Breast epithelium (tissue), 4 donors: ENCODE measurements around the gene MAP3K2. TPM values are rescaled to one million over a fixed set of nuclear protein-coding genes. Genes with fewer than 3 reads are reported as not detected.

Experiments
- DNase-seq, 2 donors: peaks; one replicate each; pipeline ENCODE4 v3.0.0-alpha.2; 2019; ENCODE audit warnings: low spot score in 2 of 2
- H3K27ac ChIP-seq, 2 donors: fragments of 200-600 bp; sonication (generic) in 1 of 2; one replicate each; pipeline ENCODE4 v1.5.1; 2016 to 2019; ENCODE audit warnings: mild to moderate bottlenecking in 1 of 2
- H3K27me3 ChIP-seq, 2 donors: fragments of 200-600 bp; sonication (generic) in 1 of 2; one replicate each; pipeline versions ENCODE4 v1.5.1 to v1.6.0; 2017 to 2019; ENCODE audit warnings: control low read depth in 1 of 2, mild to moderate bottlenecking in 1 of 2
- H3K36me3 ChIP-seq: fragments of 200-600 bp; one replicate; pipeline ENCODE4 v1.5.1; 2019
- H3K4me1 ChIP-seq, 2 donors: fragments of 200-600 bp; sonication (generic); one replicate each; pipeline ENCODE4 v1.5.1; 2016 to 2019; ENCODE audit warnings: control low read depth in 1 of 2
- H3K4me3 ChIP-seq, 3 donors: fragments of 200-600 bp; sonication (generic); 1 replicate in 2 of 3; 2 replicates in 1 of 3; pipeline ENCODE4 v1.5.1; 2016 to 2019; ENCODE audit warnings: mild to moderate bottlenecking in 3 of 3, moderate library complexity in 2 of 3
- H3K9me3 ChIP-seq, 2 donors: fragments of 200-600 bp; sonication (generic) in 1 of 2; one replicate each; pipeline ENCODE4 v1.5.1; 2016 to 2019; ENCODE audit warnings: control low read depth in 1 of 2
- CTCF ChIP-seq, 3 donors: fragments of 450-650 bp; IDR thresholded peaks; one replicate each; pipeline ENCODE4 v1.5.1; 2016 to 2017; ENCODE audit warnings: antibody characterized with exemption in 3 of 3, mild to moderate bottlenecking in 3 of 3, moderate library complexity in 3 of 3
- POLR2A ChIP-seq: fragments of 450-650 bp; IDR thresholded peaks from one replicate; pipeline ENCODE4 v1.6.1; 2016; ENCODE audit warnings: antibody characterized with exemption, mild to moderate bottlenecking, moderate library complexity
- POLR2AphosphoS5 ChIP-seq, 3 donors: sonication (generic); formaldehyde crosslinking; IDR thresholded peaks; one replicate each; pipeline ENCODE4 v1.6.1; 2017; ENCODE audit warnings: antibody characterized with exemption in 3 of 3
- intact Hi-C: fragments of 100-400 bp; cut with DNase I; formaldehyde crosslinking; loops from one replicate; pipeline ENCODE4 v1.15.1; 2023; ENCODE audit warnings: low total_unique reads
- total RNA-seq, 3 donors: library from RNA; depleted of rRNA; stranded (reverse); fragments of >200 nt; gene quantifications; one replicate each; pipeline ENCODE4 v1.1.0, GENCODE V29; 2016

The MAP3K2 gene
- total RNA-seq, 3 donors from 2014 or later = 55.7 to 62.2 (median 58.4) TPM

- Histone ChIP-seq H3K9me3 (no peaks in the 10 kb centered on the region), H3K4me3 (peak within 1 kb of the TSS; percentile 85 to 88 (median 86)), H3K27me3 (no peaks in the 10 kb centered on the region), H3K36me3 (peaks cover 15% of the 10 kb centered on the region), H3K27ac (peak within 1 kb of the TSS; percentile 71 to 85), H3K4me1 (peaks cover 0 to 6% of the 10 kb centered on the region in 2 donors)
- peak; percentile 35 to 56 (median 53) for TF ChIP-seq POLR2AphosphoS5 (IDR thresholded peaks at IDR 0.05)
- TF ChIP-seq CTCF (IDR thresholded peaks at IDR 0.05) = peak in 1 of 3 donors; percentile 7
- TF ChIP-seq POLR2A = no peak
- DNase-seq = peak; percentile 60 to 73
- intact Hi-C loops = loop anchor here (5.0 kb wide), 1 partner anchor 333 kb away; no protein-coding TSS in a partner anchor
Observed at GRCh38 chr2:127293748-127294562, 93.8 kb downstream of the MAP3K2 start, which contains the start of gene ERCC3. TSS of gene ERCC3 (minus strand) at chr2:127294144. CDS start at chr2:127294081, 63 bp downstream.

- TF ChIP-seq CTCF (IDR thresholded peaks at IDR 0.05) = no peak
- no peak for TF ChIP-seq POLR2A
- TF ChIP-seq POLR2AphosphoS5 (IDR thresholded peaks at IDR 0.05) = no peak
- no peak for DNase-seq
- H3K36me3 ChIP-seq = peaks cover 18% of the 10 kb centered on the region
- no peaks in the 10 kb centered on the region for H3K9me3 ChIP-seq
- intact Hi-C loops = loop anchor here (5.0 kb wide), 1 partner anchor 334 kb away; no protein-coding TSS in a partner anchor
- H3K27ac ChIP-seq = peak overlapping the region; percentile 71 to 85
- no peaks in the 10 kb centered on the region for H3K27me3 ChIP-seq
- H3K4me3 ChIP-seq = peak overlapping the region; percentile 85 to 88 (median 86)
- peaks cover 0 to 6% of the 10 kb centered on the region in 2 donors for H3K4me1 ChIP-seq
Observed at GRCh38 chr2:127293386-127293747, 94.4 kb downstream of the MAP3K2 start.

GRCh38 chr2:127288274-127288673, 99.5 kb downstream of the MAP3K2 start:
- no peak for TF ChIP-seq POLR2A
- TF ChIP-seq CTCF (IDR thresholded peaks at IDR 0.05) = no peak
- TF ChIP-seq POLR2AphosphoS5 (IDR thresholded peaks at IDR 0.05) = no peak
- H3K36me3 ChIP-seq = peaks cover 39% of the 10 kb centered on the region
- H3K27me3 ChIP-seq = no peaks in the 10 kb centered on the region
- H3K9me3 ChIP-seq = no peaks in the 10 kb centered on the region
- peaks cover 0 to 6% of the 10 kb centered on the region in 2 donors for H3K4me1 ChIP-seq
- no peak for DNase-seq
- no peak overlapping the region for H3K27ac ChIP-seq
- H3K4me3 ChIP-seq = no peak overlapping the region
- intact Hi-C loops = no loop called here

GRCh38 chr2:127283275-127283674, 104.5 kb downstream of the MAP3K2 start:
- no peaks in the 10 kb centered on the region for H3K4me1 ChIP-seq
- H3K9me3 ChIP-seq = no peaks in the 10 kb centered on the region
- intact Hi-C loops = no loop called here
- no peaks in the 10 kb centered on the region for H3K27me3 ChIP-seq
- no peak for TF ChIP-seq POLR2A
- TF ChIP-seq POLR2AphosphoS5 (IDR thresholded peaks at IDR 0.05) = no peak
- H3K4me3 ChIP-seq = no peak overlapping the region
- DNase-seq = no peak
- peaks cover 20% of the 10 kb centered on the region for H3K36me3 ChIP-seq
- H3K27ac ChIP-seq = no peak overlapping the region

- intact Hi-C loops = no loop called here
- H3K4me3 ChIP-seq = no peak overlapping the region
- no peaks in the 10 kb centered on the region for H3K9me3 ChIP-seq
- no peak overlapping the region for H3K27ac ChIP-seq
- no peak for DNase-seq
- H3K36me3 ChIP-seq = peaks cover 16% of the 10 kb centered on the region
- no peaks in the 10 kb centered on the region for H3K27me3 ChIP-seq
- no peaks in the 10 kb centered on the region for H3K4me1 ChIP-seq
- no peak for TF ChIP-seq POLR2A
- no peak for TF ChIP-seq POLR2AphosphoS5 (IDR thresholded peaks at IDR 0.05)
- no peak for TF ChIP-seq CTCF (IDR thresholded peaks at IDR 0.05)
Observed at GRCh38 chr2:127280693-127281092, 107.1 kb downstream of the MAP3K2 start.
